Smooth muscle cell (in vitro differentiated cells): ENCODE data around the gene DIS3L2. TPM values are rescaled to one million over a fixed set of nuclear protein-coding genes. Genes with fewer than 3 reads are reported as not detected.

Experiments
- DNase-seq: peaks from one replicate; lab custom pipeline; 2025; ENCODE audit not compliant: unreplicated experiment; lab: John Stamatoyannopoulos, UW
- H2AFZ ChIP-seq: fragments of 200-600 bp; sonication (generic); 2 replicates; pipeline ENCODE4 v1.6.0; 2016; ENCODE audit warnings: antibody characterized with exemption, low read depth, mild to moderate bottlenecking
- H3F3A ChIP-seq: fragments of 200-600 bp; sonication (generic); 2 replicates; pipeline ENCODE4 v1.6.0; 2017; ENCODE audit warnings: antibody characterized with exemption, low read depth
- H3K27ac ChIP-seq: fragments of 200-600 bp; sonication (generic); 2 replicates; pipeline ENCODE4 v1.5.1; 2016; ENCODE audit warnings: low read depth, mild to moderate bottlenecking
- H3K27me3 ChIP-seq: fragments of 200-600 bp; sonication (generic); 2 replicates; pipeline ENCODE4 v1.6.1; 2016; ENCODE audit warnings: low read depth, mild to moderate bottlenecking
- H3K36me3 ChIP-seq: fragments of 200-600 bp; sonication (generic); 2 replicates; pipeline ENCODE4 v1.5.1; 2016; ENCODE audit warnings: low read depth
- H3K4me1 ChIP-seq: fragments of 200-600 bp; sonication (generic); 2 replicates; pipeline ENCODE4 v1.5.1; 2016; ENCODE audit warnings: low read depth
- H3K4me2 ChIP-seq: fragments of 200-600 bp; sonication (generic); 2 replicates; pipeline ENCODE4 v1.6.0; 2016; ENCODE audit warnings: mild to moderate bottlenecking
- H3K4me3 ChIP-seq: fragments of 200-600 bp; sonication (generic); 2 replicates; pipeline ENCODE4 v1.5.1; 2016; ENCODE audit warnings: mild to moderate bottlenecking
- H3K79me2 ChIP-seq: fragments of 200-600 bp; sonication (generic); 2 replicates; pipeline ENCODE4 v1.6.0; 2016; ENCODE audit warnings: low read depth, mild to moderate bottlenecking
- H3K9ac ChIP-seq: fragments of 200-600 bp; sonication (generic); 2 replicates; pipeline ENCODE4 v1.6.0; 2016; ENCODE audit warnings: low read depth
- H3K9me3 ChIP-seq: fragments of 200-600 bp; sonication (generic); replicated peaks from 2 replicates; pipeline ENCODE4 v1.5.1; 2016; ENCODE audit warnings: low read depth
- H4K20me1 ChIP-seq: fragments of 200-600 bp; sonication (generic); 2 replicates; pipeline ENCODE4 v1.6.0; 2016; ENCODE audit warnings: low read depth
- WGBS: methylation state at CpG from one replicate; pipeline ENCODE4 v1.1.7; 2016; ENCODE audit warnings: low lambda C conversion rate; 5-methylcytosine and 5-hydroxymethylcytosine counted together
- polyA plus RNA-seq: library from polyadenylated mRNA; unstranded; fragments of >200 nt; fragmentation: Nextera tagmentation; extraction: Ambion mirVana; gene quantifications from 2 replicates; pipeline ENCODE4 v1.2.1, GENCODE V29; 2016
- total RNA-seq: library from RNA; depleted of rRNA; stranded (reverse); fragments of >200 nt; gene quantifications from 2 replicates; pipeline ENCODE4 v1.2.3, GENCODE V29; 2014
- TF ChIP-seq, protein P1 (sequence below): fragments of 200-600 bp; sonication (generic); IDR thresholded peaks from 2 replicates; pipeline ENCODE4 v1.5.1; 2017; ENCODE audit warnings: borderline replicate concordance, mild to moderate bottlenecking, antibody characterized with exemption; ENCODE audit not compliant: insufficient read depth, poor library complexity, severe bottlenecking

The DIS3L2 gene
- total and polyA plus RNA-seq, 2 experiments from 2014 or later: 11.4 to 25.2 TPM

DNA sequence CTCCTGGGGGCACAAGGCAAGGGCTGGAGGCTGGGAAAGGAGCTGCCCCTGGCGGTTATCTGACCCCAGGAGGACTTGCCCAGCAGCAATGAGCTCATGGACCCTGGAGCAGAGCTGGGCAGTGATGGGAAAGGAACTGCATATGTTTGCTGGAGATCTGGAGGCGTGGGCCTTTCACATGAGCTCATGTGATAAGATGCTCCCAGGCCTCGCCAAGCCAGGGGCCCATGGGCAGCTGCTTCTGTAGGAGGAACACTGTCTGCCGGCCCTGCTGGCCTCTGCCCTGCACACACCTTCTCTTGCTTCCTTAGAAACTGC lies 26.3 kb upstream of the DIS3L2 start:
- Histone ChIP-seq H3K4me3 (no peak overlapping the region), H3K79me2 (no peaks in the 10 kb centered on the region), H3K4me1 (no peaks in the 10 kb centered on the region), H3F3A (no peaks in the 10 kb centered on the region), H3K36me3 (no peaks in the 10 kb centered on the region), H3K9ac (no peak overlapping the region), H4K20me1 (no peaks in the 10 kb centered on the region), H3K27ac (no peak overlapping the region), H3K4me2 (no peak overlapping the region), H2AFZ (no peak overlapping the region), H3K9me3 (no peaks in the 10 kb centered on the region), H3K27me3 (peaks cover 12% of the 10 kb centered on the region)
- DNase-seq: no peak
- WGBS: 42% methylated on average over 4 of the region's 4 CpGs
- TF ChIP-seq, protein P1, sequence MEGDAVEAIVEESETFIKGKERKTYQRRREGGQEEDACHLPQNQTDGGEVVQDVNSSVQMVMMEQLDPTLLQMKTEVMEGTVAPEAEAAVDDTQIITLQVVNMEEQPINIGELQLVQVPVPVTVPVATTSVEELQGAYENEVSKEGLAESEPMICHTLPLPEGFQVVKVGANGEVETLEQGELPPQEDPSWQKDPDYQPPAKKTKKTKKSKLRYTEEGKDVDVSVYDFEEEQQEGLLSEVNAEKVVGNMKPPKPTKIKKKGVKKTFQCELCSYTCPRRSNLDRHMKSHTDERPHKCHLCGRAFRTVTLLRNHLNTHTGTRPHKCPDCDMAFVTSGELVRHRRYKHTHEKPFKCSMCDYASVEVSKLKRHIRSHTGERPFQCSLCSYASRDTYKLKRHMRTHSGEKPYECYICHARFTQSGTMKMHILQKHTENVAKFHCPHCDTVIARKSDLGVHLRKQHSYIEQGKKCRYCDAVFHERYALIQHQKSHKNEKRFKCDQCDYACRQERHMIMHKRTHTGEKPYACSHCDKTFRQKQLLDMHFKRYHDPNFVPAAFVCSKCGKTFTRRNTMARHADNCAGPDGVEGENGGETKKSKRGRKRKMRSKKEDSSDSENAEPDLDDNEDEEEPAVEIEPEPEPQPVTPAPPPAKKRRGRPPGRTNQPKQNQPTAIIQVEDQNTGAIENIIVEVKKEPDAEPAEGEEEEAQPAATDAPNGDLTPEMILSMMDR: no peak

DNA sequence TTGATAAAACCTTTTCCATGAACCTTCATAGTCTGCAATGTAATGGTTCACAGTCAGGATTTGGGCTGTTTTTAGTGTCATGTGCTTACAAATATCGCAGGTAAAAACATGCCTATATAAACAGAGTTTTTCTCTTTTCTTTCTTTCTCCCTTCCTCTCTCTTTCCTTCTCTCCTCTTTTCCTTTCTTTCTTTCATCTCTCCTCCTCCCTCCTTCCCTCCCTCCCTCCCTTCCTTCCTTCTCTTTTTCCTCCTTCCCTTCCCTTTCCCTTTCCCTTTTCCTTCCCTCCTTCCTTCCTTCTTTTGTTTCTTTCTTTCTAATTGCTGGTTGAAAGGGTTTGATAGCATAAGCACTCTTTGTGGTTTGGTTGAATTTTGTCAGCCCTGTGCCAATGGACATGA lies 25.7 kb upstream of the DIS3L2 start:
- Histone ChIP-seq H3K9ac (no peak overlapping the region), H4K20me1 (no peaks in the 10 kb centered on the region), H2AFZ (no peak overlapping the region), H3K4me1 (no peaks in the 10 kb centered on the region), H3K79me2 (no peaks in the 10 kb centered on the region), H3K4me3 (no peak overlapping the region), H3K27me3 (peaks cover 6% of the 10 kb centered on the region), H3K9me3 (no peaks in the 10 kb centered on the region), H3K36me3 (no peaks in the 10 kb centered on the region), H3K27ac (no peak overlapping the region), H3K4me2 (no peak overlapping the region), H3F3A (no peaks in the 10 kb centered on the region)
- WGBS: 100% methylated on average over 1 of the region's 1 CpG
- no peak for DNase-seq
- TF ChIP-seq, protein P1: no peak

DNA sequence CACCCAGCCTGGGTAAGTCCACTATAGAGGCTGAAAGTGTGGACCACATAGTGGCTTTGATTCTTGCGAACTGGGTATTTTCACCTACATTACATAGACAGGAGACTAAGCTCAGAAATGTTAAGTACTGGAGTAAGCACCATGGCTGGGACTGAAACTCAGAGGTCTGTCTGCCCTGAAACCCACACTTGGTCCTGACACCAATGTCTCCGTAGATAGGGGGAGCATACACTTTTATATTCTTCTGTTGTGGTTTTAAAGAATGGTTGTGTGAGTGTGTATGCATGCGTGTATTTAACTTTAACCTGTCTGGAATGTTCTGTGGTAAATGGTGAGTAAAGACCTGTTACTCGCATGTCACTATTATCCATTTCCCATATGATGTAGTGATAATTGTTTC lies 25.0 kb upstream of the DIS3L2 start:
- WGBS: 64% methylated on average over 4 of the region's 4 CpGs
- H3K4me2 ChIP-seq: no peak overlapping the region
- DNase-seq: no peak

DNA sequence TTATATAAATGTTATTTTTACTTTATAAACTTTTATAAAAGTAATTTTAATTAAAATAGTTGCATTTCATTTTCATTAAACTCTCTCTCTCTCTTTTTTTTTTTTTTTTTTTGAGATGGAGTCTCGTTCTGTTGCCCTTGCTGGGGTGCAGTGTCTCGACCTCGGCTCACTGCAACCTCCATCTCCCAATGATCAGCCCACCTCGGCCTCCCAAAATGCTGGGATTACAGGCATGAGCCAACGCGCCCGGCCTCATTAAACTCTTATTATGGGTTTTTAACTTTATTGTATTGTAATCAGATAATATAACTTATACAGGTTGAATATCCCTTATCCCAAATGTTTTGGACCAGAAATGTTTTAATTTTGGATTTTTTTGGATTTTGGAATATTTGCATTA lies 24.5 kb upstream of the DIS3L2 start:
- 96% methylated on average over 7 of the region's 7 CpGs for WGBS
- Histone ChIP-seq H3K4me3 (no peak overlapping the region), H3K4me1 (no peaks in the 10 kb centered on the region), H2AFZ (no peak overlapping the region), H3K9ac (no peak overlapping the region), H3K9me3 (no peaks in the 10 kb centered on the region), H4K20me1 (no peaks in the 10 kb centered on the region), H3K4me2 (no peak overlapping the region), H3K27me3 (no peaks in the 10 kb centered on the region), H3K27ac (no peak overlapping the region), H3K36me3 (no peaks in the 10 kb centered on the region), H3K79me2 (no peaks in the 10 kb centered on the region), H3F3A (no peaks in the 10 kb centered on the region)
- TF ChIP-seq, protein P1: no peak
- no peak for DNase-seq

More for the DNA sequence above, 25.0 kb upstream of the DIS3L2 start:
- Histone ChIP-seq H3K27me3 (no peaks in the 10 kb centered on the region), H4K20me1 (no peaks in the 10 kb centered on the region), H3K36me3 (no peaks in the 10 kb centered on the region), H3K4me1 (no peaks in the 10 kb centered on the region), H3K4me3 (no peak overlapping the region), H3K79me2 (no peaks in the 10 kb centered on the region), H2AFZ (no peak overlapping the region), H3F3A (no peaks in the 10 kb centered on the region), H3K9ac (no peak overlapping the region), H3K9me3 (no peaks in the 10 kb centered on the region), H3K27ac (no peak overlapping the region)
- TF ChIP-seq, protein P1: no peak
